HG02623 (cell line): ENCODE measurements around the gene ATG16L2.
A peak's percentile ranks its signal among the peaks of the same experiment; 100 is the strongest.
"Not testable (repeated sequence)": the region's sequence is repeated elsewhere in the genome, so short reads cannot be mapped to it uniquely, and the experiment has no call there.

Source experiments
- ATAC-seq: cut with Tn5 transposase; IDR thresholded peaks from one replicate; pipeline ENCODE4 v1.9.1; 2021; ENCODE audit warnings: moderate library complexity; ENCODE audit not compliant: unreplicated experiment

The ATG16L2 gene

GRCh38 chr11:72779495-72780128, 34.6 kb upstream of the ATG16L2 start:
- no peak for ATAC-seq

GRCh38 chr11:72780296-72781062, 33.7 kb upstream of the ATG16L2 start:
- ATAC-seq, result no peak

DNA sequence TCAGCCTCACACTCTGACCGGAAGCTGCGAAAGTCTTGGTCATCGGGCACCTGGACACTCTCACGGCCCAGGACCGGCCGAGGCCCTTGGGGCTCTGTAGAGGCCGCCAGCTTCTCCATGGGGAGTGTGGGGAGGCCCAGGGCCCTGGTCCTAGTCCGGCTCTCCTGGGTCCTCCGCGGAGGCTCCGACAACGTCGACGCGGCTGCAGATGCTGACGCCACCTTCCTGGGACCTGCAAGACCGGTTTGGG, 33.2 kb upstream of the ATG16L2 start:
- ATAC-seq, result no peak

DNA sequence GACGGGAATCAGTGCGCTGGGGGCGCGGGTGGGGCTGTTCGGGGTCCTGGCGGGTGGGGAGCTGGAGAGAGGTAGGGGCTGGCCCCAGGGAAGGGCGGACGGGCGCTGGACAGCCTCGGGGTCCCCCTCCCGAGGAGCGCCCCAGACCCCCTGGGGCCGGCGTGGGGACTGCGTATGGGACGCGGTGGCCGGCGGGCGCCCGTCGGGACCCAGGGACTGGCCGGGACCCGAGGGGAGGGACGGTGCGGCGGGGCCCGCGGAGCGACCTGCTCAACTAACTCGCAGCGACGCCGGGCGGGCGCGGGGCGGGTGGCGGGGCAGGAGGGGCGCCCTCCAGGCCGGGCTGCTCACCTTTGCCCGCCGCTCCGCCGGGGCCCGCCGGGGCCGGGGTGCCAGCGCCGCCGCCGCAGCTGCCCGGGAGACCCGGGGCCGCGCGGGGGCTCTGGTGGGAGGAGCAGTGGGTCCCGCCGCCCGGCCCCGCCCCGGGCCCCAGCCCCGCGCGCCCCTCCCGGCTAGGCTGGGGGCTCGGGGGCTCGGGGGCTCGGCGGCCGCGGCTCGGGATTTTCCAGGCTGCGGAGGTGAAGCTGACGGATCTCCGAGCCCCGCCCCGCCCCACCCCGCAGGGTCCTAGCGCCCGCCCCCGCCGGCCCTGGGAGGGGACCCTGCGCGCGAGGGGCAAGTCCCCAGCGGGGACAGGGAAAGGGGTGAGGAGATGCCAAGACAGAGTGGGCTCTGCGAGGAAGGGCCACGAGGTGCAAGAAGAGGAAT, 32.7 kb upstream of the ATG16L2 start:
- ATAC-seq, result peak; percentile 50

- ATAC-seq, result peak; percentile 9
Measured at GRCh38 chr11:72782081-72782920, 31.9 kb upstream of the ATG16L2 start.

DNA sequence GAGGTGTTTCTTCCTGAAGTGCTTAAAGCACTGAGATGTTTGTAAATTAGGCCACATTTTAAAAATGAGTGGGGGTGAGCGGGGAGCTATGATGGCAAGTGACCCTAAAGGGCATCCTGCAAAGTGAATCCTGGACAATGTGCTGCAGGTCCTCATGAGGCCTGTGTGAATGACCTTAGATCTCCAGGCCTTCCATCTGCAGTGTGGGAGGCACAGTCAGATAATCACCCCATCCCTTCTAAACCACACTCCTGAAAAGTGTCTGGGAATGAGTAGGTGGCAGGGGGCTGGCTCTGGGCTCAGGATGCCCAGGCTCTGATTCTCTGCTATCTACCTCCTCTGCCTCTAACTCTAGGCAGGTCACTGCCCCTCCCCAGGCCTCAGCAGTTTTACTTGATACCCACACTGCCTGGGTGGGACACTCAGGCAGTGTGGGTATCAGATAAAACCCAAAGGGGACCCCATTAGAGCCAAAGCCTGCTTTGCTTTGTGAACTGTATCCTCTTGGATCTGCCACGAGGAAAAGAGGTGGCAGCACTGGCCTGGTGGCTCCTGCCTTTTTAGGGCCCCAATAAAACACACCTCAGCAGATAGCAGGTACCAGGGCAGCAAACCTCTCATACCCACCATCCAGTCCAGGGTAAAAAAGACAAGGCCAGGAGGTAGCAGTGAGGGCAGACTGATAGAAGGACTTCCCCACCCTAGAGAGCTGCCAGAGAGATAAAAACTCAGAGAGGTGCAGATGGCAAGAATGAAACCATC, 30.9 kb upstream of the ATG16L2 start:
- ATAC-seq, result no peak

GRCh38 chr11:72784662-72785061, 29.5 kb upstream of the ATG16L2 start:
- ATAC-seq, result no peak

GRCh38 chr11:72786305-72787215, 27.7 kb upstream of the ATG16L2 start:
- ATAC-seq, result no peak

GRCh38 chr11:72787216-72788104, 26.8 kb upstream of the ATG16L2 start:
- no peak for ATAC-seq

DNA sequence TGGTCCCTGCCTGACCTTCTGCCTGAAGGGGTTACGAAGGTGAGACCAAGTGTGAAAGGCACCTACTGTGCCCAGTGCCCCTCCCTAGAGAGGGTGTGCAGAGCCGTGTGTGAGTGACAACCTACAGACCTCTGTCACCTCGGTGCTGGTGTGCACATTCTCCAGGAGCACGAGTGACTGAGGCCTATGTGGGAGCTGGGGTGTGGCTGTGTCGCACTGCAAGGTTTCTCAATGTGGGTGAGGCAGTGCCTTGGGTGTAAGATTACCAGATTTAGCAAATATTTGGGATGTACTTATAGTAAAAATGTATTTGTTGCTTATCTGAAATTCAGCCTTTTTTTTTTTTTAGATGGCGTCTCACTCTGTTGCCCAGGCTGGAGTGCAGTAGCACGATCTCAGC, 26.0 kb upstream of the ATG16L2 start:
- ATAC-seq, result no peak

GRCh38 chr11:72789493-72790131, 24.6 kb upstream of the ATG16L2 start:
- no peak for ATAC-seq

DNA sequence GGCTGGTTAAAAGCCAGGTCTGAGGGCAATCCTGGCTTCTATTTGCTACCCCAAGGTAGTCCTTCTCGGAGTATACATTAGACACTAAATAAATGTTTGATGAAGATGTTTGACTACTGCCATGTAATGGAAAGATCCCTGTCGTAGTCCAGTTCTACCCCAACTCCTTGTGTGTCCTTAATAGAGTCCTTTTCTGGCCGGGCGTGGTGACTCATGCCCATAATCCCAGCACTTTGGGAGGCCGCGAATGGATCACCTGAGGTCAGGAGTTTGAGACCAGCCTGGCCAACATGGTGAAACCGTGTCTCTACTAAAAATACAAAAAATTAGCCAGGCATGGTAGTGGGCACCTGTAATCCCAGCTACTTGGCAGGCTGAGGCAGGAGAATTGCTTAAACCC, 23.0 kb upstream of the ATG16L2 start:
- not testable (repeated sequence) for ATAC-seq

- ATAC-seq, result no peak
Measured at GRCh38 chr11:72792437-72793021, 21.7 kb upstream of the ATG16L2 start.

- ATAC-seq, result no peak
Measured at GRCh38 chr11:72793076-72793424, 21.2 kb upstream of the ATG16L2 start.

- ATAC-seq, result peak; percentile 86
Measured at GRCh38 chr11:72793425-72794367, 20.5 kb upstream of the ATG16L2 start, which contains the start of gene STARD10. STARD10 (minus strand) TSS chr11:72794047; CDS start chr11:72781181, 12,866 bp downstream.

DNA sequence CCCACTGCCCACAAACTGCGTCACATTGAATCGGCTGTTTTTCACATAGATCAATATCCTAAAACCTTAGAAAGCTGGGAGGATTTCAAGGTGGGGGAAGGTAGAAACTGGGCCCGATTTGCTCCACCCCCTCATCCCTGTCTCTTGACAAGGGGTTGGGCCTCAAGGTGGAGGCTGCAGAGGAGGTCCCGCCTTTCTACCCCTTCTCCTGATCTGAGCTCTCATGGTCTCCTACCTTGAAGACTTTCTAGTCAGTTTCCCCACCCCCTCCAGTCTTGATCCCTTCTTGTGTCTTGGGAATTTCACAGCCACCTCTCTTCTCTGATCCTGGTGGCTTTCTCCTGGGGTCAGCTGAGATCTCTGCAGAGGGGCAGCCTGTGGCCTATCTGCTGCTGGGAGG, 15.8 kb upstream of the ATG16L2 start:
- ATAC-seq, result no peak
